ENCODE data around the gene PKDREJ.
"Not testable (repeated sequence)": the region's sequence is repeated elsewhere in the genome, so short reads cannot be mapped to it uniquely, and the experiment has no call there.

The PKDREJ gene

GRCh38 chr22:46263216-46263590, at the start of gene PKDREJ:
PKDREJ (minus strand) TSS chr22:46263343; CDS start chr22:46263322, 21 bp downstream.
- DNase-seq: no peak

GRCh38 chr22:46312848-46313247, 49.7 kb upstream of the PKDREJ start:
- not testable (repeated sequence) for DNase-seq

- DNase-seq: no peak
Observed at GRCh38 chr22:46312056-46312455, 48.9 kb upstream of the PKDREJ start.

- no peak for DNase-seq
Observed at GRCh38 chr22:46309526-46310085, 46.5 kb upstream of the PKDREJ start.

GRCh38 chr22:46308283-46308988, 45.3 kb upstream of the PKDREJ start:
- DNase-seq: no peak

- DNase-seq: no peak
Observed at GRCh38 chr22:46303347-46303965, 40.3 kb upstream of the PKDREJ start.

GRCh38 chr22:46300491-46300890, 37.3 kb upstream of the PKDREJ start:
- DNase-seq: no peak

GRCh38 chr22:46299101-46299500, 36.0 kb upstream of the PKDREJ start:
- no peak for DNase-seq

- DNase-seq: peak; percentile 68
Observed at GRCh38 chr22:46297151-46297812, 34.1 kb upstream of the PKDREJ start.

- peak; percentile 99 for DNase-seq
Observed at GRCh38 chr22:46296257-46297150, 33.4 kb upstream of the PKDREJ start, which contains the start of gene GTSE1. GTSE1 (plus strand) TSS chr22:46296870; CDS start chr22:46297401, 531 bp downstream.

GRCh38 chr22:46295277-46295971, 32.3 kb upstream of the PKDREJ start:
- DNase-seq: no peak

- DNase-seq: no peak
Observed at GRCh38 chr22:46294784-46295183, 31.6 kb upstream of the PKDREJ start.

GRCh38 chr22:46293577-46294260, 30.6 kb upstream of the PKDREJ start:
- DNase-seq: peak; percentile 65

- DNase-seq: no peak
Observed at GRCh38 chr22:46292732-46293131, 29.6 kb upstream of the PKDREJ start.

GRCh38 chr22:46292173-46292572, 29.0 kb upstream of the PKDREJ start:
- no peak for DNase-seq

GRCh38 chr22:46290843-46291785, 28.0 kb upstream of the PKDREJ start:
- DNase-seq: no peak

GRCh38 chr22:46290121-46290842, 27.1 kb upstream of the PKDREJ start:
- no peak for DNase-seq

- peak; percentile 50 for DNase-seq
Observed at GRCh38 chr22:46289244-46289891, 26.2 kb upstream of the PKDREJ start.

GRCh38 chr22:46288846-46289243, 25.7 kb upstream of the PKDREJ start:
- DNase-seq: no peak

Data from islet precursor cell (in vitro differentiated cells).